GM18909 (cell line): Measurements from ENCODE around the gene WDR59.
"Not testable (repeated sequence)": the region's sequence is repeated elsewhere in the genome, so short reads cannot be mapped to it uniquely, and the experiment has no call there.

Experiments
- ATAC-seq: cut with Tn5 transposase; IDR thresholded peaks from one replicate; pipeline ENCODE4 v1.9.1; 2021; ENCODE audit warnings: mild to moderate bottlenecking; ENCODE audit not compliant: unreplicated experiment, poor library complexity

The WDR59 gene

DNA sequence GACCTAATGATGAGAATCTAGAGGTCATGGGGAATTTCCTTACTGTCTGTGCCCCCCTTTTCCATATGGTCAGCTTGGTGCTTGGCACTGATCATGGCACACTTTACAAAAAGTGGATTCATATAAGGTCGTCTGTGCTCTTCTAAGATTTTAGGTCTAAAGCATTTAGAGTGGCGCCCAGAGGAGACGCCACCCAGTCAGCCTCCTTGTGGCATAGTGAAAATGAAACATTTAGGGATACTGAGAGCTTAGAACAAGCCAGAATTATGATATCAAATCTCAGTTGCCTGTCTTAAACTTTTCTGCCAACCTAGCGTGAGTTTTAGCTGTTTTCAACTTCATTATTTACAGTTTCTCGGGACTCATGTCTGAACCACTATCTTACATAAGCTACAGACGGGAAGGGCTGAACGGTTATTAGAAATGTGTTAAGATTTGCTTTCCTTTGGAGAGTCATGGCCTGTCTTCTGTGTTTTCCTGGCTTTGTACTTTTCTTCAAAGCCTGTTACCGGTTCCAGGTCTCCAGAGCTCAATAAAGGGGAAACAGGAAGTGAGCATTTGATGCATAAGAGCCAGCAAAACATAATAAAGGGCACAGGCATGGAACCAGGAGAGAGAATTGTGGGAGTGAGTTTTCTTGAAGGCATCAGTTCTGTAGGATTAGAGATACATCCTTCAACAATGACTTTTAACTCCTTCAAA, 27.6 kb upstream of the WDR59 start:
- peak; percentile 31 for ATAC-seq

DNA sequence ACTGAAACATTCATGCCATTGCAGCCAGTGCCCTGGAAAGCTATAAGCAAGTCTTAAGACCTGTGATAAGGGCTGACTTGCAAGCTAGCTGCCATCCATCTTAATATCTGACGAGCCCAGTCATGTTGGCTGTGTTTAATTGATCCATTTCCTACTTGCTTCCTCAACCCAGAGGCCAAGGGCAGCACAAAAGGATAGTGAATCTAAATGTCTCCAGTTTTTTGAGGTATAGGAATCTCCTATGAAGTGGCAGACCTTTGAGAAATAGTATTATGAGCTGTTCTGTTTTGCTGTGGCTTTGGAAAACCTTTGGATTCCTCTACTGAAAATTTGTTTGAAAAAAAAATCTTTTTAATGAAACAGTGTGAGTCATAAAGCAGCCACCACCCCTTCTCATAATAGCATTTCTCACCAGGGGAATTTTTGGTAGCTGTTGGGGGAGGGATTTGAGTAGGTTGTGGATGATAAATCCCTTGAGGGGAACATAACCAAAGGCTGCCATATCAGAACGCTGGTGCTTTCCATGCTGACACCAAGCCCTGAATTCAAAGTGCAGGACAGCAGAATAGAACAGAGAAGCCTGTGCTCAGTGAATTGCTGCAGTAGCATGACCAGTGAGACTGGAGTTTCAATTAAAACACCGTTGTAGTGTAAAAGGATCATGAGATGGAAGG, 26.8 kb upstream of the WDR59 start:
- peak; percentile 81 for ATAC-seq

DNA sequence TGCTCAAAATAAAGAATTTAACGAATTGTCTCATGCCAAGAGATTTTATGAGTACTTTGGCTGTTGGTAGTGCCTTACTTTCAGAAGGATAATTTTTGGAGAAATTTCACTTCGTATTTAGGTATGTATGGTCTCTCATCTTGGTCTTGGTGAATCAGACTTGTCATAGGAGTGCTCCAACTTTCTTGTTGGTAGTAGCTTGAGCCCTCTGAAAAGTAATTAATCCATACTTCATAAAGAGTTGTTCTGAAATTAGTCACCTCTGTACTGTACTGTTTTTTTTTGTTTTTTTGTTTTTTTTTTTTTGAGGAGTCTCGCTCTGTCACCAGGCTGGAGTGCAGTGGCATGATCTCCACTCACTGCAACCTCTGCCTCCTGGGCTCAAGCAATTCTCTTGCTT, 25.5 kb upstream of the WDR59 start:
- ATAC-seq, result no peak

DNA sequence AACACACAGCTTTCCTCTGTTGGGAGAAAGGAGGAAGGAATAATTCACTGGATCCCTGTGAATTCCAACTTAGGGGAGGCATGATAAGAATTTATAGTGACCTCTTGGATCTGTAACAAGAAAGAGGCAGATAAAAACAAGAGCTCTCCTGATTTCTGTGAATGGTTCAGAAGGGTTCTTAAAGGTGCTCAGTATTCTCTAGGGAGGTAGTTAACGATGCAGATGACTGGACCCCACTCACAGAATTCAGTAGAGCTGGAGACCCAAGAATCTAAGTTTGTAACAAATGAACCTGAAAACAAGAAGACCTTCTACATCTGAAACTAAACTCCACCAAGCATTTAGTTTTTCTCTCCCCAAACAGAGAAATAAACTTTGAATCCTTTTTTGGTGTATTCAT, 22.5 kb upstream of the WDR59 start:
- ATAC-seq, result no peak

DNA sequence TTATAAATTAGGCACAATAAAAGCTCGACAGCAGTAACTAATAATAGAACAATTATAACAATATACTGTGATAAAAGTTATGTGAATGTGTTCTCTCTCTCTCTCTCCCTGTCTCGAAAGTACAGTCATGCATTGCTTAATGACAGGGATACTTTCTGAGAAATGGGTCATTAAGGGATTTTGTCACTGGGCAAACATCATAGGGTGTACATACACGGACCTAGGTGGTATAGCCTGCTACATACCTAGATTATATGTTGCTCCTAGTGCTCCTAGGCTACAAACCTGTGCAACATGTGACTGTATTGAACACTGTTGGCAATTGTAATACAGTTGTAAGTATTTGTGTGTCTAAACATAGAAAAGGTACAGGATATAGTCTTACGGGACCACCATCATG, 20.8 kb upstream of the WDR59 start:
- no peak for ATAC-seq

DNA sequence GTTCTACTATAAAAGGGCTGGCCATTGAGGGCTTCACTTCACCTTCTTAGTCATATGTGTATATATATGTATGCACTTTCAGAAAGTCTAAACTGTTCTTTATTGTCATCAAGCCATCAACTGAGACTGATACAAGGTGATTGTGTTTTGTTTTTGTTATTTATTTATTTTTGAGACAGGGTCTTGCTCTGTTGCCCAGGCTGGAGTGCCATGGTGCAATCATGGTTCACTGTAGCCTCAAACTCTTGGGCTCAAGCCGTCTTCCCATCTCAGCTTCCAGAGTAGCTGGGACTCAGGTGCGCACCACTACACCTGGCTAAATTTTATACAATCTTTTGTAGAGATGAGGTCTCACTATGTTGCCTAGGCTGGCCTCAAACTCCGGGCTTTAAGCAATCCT, 19.5 kb upstream of the WDR59 start:
- ATAC-seq, result no peak

DNA sequence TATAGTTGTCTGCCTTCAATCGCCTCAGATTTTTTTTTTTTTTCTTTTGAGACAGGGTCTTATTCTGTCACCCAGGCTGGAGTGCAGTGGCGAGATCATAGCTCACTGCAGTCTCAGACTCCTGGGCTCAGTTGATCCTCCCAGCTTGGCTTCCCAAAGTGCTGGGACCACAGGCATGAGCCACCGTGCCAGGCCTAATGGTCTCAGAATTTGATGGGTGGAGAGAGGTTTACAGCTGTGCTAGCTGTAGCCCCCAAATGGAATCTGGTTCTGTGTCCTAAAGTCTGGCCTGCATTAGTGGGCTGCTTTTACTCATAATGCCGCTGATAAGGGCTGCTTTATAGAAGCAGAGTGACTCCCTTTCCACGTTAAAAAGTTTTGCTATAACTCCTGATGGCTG, 19.0 kb upstream of the WDR59 start:
- no peak for ATAC-seq

DNA sequence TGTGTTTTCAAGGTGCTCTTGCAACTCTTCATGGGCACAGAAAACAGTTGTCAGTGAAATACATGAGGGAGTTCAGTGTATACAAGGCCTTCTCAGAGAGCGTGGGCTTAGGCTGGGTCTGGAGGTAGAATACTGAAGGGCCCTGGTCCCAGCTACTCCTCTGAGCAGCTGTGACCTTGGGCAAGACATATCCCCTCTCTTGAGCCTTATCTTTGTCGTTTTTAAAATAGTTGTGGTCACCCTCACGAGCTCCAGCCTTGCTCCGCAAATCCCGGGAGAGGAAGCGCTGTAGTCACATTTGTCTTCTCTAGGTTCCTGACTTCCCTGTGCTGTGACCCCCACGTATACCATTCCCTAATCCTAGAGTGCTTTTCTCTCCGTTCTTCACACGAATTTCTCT, 17.6 kb upstream of the WDR59 start:
- no peak for ATAC-seq

DNA sequence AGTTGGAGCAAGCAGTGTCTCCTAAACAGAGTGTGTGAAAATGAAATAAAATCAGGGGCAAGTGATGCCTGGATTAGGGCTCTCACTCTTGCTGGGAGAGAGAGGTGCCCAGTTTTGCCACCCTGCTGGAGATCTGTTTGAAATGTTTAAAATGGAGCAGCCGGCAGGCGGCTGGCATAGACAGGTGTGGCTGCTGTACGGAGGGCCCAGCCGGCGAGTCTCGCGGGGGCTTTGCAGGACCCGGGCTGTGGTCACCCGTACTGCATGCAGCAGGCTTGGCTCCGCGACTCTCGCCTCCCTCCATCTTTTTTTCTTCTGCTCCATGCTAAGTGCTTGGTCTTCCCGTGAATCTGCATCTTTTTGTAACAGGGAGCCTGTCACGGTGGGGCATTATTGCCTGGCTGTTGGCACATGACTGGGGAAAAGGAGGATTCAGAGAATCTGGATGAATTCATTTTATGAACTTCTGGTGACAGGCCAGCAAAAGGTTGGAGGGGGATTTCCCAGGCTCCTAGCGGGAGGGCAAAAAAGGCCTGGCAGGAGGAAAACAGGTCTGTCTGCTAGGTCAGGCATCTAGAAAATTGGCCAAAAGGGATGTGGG, 15.7 kb upstream of the WDR59 start:
- ATAC-seq, result no peak

DNA sequence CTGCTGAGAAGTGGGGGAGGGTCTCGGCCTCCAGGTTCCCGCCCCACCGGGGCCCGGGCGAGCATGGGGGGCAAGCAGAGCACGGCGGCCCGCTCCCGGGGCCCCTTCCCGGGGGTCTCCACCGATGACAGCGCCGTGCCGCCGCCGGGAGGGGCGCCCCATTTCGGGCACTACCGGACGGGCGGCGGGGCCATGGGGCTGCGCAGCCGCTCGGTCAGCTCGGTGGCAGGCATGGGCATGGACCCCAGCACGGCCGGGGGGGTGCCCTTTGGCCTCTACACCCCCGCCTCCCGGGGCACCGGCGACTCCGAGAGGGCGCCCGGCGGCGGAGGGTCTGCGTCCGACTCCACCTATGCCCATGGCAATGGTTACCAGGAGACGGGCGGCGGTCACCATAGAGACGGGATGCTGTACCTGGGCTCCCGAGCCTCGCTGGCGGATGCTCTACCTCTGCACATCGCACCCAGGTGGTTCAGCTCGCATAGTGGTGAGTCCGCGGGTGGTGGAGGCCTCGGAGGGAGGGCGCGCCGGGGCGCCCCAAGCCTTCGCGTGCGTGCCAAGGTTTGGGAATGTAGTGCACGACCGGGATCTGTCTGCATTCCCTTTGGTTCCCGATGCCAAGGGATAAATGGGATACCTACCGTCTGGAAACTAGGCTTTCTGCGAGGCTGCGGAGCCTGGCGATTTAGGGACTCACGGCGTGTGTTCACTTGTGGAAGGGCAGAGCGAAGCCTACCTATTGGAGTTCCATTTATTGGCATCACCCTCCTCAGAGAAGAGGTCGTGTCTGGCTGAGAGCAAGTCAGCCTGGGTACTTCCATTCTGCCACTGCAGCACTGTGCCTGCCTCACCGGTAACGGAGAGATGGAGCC, 14.9 kb upstream of the WDR59 start:
- peak; percentile 32 for ATAC-seq

DNA sequence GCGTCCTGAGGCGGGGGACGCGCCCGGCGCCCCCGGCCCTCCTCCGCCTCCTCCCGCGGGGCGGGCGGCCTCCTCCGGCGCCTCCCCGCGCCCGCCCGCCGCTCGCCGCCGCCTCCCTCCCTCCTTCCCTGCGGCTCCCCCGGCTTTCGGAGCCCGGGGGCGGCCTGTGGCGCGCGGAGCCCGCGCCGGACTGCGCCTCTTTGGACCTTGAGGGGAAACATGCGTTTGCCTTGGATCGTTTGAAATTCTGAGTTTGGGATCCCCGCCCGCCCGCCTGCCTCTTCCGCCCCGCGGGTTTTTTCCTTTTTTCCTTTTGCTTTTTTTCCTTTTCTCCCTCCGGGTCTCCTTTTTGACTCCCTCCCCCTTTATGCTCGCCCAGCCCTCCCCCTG, 14.3 kb upstream of the WDR59 start:
- peak; percentile 38 for ATAC-seq

DNA sequence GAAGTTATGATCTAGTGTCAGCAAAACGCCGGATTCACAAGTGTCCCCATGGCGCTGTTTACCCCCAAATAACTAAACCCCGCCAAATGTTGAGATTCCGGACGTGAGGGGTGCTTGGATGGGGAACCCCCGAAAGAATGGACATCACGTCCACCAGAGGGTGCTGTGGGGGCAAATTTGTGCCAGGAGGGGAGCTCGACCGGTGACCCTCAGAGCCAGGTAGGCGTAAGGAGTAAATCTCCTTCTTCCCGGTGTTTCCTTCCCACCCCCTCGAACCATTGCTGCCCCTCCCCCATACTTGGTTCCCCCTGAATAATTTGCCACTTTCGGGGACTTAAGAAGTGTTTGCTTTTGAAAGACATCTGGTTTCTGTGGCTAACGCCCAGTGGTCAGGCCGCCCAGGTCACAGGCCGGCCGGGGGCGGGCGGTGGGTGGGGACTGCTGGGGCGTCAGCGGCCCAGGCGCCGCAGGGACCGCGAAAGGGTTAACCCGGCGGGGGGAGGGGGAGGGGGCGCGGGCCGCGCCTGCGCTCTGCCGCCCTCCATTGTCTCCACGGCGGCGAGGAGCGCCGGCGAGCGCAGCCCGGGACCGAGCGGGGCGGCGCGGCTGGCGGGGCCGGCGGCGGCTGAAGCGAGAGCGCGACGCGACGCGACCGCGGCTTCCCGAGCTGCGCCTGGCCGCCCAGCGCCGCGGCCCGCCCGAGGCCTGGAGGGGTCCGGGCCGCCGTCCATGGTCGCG, 13.7 kb upstream of the WDR59 start, which contains the start of gene ZNRF1:
TSS of gene ZNRF1 (plus strand) at position 544 of the 738 bp plus-strand sequence. CDS start 648 bp downstream, outside the sequence.
- peak; percentile 66 for ATAC-seq

DNA sequence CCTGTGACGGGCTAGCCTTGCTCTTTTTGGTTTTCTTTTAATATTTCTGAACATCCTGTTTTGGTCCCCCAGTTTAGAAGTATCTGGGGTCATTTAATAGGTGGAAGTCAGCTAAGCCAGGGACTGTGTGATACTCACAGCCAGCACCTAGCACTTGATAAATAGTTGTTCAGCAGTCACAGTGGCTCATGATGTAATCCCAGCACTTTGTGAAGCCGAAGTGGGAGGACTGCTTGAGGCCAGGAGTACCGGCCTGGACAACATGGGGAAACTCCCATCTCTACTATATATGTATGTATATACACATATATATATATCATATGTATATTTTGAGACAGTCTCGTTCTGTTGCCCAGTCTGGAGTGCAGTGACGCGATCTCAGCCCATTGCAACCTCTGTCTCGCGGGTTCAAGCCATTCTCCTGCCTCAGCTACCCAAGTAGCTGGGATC, 12.1 kb upstream of the WDR59 start:
- ATAC-seq, result no peak

DNA sequence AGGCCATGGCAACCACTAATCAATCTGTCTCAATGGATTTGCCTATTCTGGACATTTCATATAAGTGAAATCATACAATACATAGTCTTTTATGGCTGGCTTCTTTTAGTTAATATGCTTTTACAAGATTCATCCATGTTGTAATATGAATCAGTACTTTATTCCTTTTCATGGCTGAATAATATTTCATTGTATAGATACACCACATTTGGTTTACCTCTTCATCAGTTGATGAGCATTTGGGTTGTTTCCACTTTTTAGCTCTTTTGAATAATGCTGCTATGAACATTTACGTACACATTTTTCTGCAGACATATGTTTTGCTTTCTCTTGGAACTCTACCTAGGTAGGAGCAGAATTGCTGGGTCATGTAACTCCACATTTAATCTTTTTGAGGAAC, 11.1 kb upstream of the WDR59 start:
- ATAC-seq, result no peak

DNA sequence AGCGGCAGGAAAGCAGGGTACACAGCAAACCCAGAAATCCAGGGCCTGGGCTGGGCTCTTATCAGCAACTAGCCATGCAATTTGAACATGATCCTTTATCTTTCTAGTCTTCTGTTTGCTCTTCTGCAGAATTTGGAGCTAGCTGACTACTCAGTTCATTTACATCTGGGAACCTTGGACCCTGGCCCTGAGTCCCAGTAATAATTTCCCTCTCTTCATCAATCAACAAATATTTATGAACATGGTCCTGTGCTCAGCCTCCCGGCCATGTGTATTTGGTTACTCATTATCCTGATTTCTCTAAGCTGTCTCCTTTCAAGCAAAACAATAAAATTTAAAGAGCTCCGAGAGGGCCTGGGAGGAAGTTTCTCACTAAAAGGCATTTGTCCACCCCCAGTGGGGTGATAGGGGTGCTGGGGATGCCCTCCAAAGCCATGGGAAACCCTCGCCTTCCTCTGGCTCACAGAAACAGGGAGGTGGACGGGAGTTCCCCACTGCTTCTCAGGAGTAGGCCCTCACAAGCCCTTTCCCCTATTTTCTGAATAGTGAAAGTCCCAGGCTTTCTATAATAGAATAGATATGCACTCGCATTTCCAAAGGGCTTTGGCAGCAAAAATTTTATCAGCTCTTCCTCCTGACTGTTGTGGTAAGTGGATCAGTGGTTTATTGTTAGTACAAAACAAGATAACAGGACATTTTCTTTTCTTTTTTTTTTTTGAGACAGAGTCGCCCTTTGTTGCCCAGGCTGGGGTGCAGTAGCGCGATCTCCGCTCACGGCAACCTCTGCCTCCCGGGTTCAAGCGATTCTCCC, 6.9 kb upstream of the WDR59 start:
- ATAC-seq, result no peak

DNA sequence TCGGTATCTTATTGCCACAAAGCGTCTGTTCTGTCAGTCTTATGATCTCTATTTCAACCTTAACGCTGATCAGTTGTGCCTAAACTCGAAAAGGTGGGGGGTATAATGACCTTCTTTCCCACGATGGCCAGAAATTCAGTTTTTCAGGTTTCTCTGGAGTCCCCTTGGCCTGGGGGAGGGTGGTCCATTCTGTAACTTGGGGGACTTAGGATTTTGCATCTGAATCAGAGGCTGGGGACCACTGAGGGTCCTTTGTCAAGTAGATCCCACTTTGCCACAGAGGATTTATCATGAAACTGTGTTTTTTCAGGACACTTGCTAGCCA, 6.3 kb upstream of the WDR59 start:
- ATAC-seq, result no peak

DNA sequence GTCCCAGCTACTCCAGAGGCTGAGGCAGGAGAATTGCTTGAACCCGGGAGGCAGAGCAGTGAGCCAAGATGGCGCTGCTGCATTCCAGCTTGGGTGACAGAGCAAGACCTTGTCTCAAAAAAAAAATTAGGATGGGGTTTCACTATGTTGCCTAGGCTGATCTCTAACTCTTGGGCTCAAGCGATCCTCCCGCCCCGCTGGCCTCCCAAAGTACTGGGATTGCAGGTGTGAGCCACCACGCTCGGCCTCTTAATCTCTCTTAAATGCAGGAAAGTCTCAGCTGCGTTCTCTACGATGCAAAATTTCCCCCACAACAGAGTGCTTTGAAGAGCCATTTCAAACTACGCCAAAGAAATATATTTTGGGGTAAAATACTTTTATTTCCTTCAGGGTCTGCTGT, 5.9 kb upstream of the WDR59 start:
- ATAC-seq, result no peak

DNA sequence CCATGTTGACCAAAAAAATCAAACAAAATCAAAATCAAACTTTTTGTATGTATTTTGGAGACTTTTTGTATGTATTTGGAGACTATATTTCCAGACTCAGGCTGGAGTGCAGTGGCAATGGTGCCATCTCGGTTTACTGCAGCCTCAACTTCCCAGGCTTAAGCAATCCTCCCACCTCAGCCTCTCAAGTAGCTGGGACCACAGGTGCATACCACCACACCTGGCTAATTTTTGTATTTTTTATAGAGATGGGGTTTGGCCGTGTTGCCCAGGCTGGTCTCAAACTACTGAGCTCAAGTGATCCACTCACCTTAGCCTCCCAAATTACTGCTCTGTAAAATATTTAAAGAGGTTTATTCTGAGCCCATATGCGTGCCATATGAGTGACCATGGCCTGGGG, 4.9 kb upstream of the WDR59 start:
- not testable (repeated sequence) for ATAC-seq

DNA sequence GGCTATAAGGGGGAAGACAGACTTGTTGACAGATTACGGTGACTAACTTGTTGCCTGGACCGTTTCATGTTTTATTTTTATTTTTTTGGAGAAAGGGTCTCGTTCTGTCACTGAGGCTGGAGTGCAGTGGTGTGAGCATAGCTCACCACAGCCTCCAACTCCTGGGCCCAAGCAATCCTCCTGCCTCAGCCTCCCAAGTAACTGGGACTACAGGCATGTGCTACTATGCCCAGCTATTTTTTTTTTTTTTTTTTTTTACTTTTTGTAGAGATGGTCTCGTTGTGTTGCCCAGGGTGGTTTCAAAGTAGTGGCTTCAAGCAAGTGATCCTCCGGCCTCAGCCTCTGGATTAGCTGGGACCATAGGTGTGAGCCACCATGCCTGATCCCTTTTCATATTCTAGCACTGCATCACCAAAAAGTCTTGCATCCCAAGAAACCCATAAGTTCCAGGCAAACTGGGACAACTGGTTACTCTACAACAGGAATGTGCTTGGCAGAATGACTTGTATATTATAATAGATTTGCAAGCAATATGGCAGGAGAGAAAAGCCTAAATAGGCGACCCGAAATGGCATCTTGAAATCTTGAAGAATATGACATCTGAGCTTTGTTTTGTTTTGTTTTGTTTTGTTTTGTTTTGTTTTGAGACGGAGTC, 2.2 kb upstream of the WDR59 start:
- ATAC-seq, result no peak
